K562 (cell line): ENCODE measurements around the gene SCN1B. TPM values are rescaled to one million over a fixed set of nuclear protein-coding genes. Genes with fewer than 3 reads are reported as not detected.

Experiments
- HDAC1 ChIP-seq, 2 experiments: fragments of 450-650 bp; IDR thresholded peaks; 2 replicates each; pipeline ENCODE4 v1.6.1; 2016 to 2017; ENCODE audit warnings: inconsistent platforms in 1 of 2, mild to moderate bottlenecking in 1 of 2, moderate library complexity in 1 of 2
- HDAC2 ChIP-seq: fragments of 450-650 bp; IDR thresholded peaks from 2 replicates; pipeline ENCODE4 v1.6.1; 2016; ENCODE audit warnings: mild to moderate bottlenecking
- HMGN3 ChIP-seq: IDR thresholded peaks from 2 replicates; pipeline ENCODE4 v1.6.1; 2011; ENCODE audit warnings: borderline replicate concordance, low read depth, mild to moderate bottlenecking, mixed read lengths, low read length; ENCODE audit not compliant: insufficient read length; ENCODE audit errors: extremely low read depth
- HNRNPL ChIP-seq: fragments of 200-400 bp; formaldehyde crosslinking; IDR thresholded peaks from 2 replicates; pipeline ENCODE4 v1.6.1; 2017; ENCODE audit warnings: low read depth, mild to moderate bottlenecking, low read length
- JUNB ChIP-seq: fragments of 450-650 bp; formaldehyde crosslinking; conservative IDR thresholded peaks from 2 replicates; pipeline ENCODE4 v1.4.0; 2020; ENCODE audit warnings: mild to moderate bottlenecking
- KAT7 ChIP-seq: sonication (generic); formaldehyde crosslinking; IDR thresholded peaks from 2 replicates; pipeline ENCODE4 v1.8.0; 2022; ENCODE audit warnings: missing genetic modification reagents, mild to moderate bottlenecking, borderline replicate concordance
- MBD2 ChIP-seq: sonication (generic); IDR thresholded peaks from 2 replicates; pipeline ENCODE4 v1.6.1; 2016; ENCODE audit warnings: low read depth, borderline replicate concordance
- PURB ChIP-seq: sonication (generic); formaldehyde crosslinking; IDR thresholded peaks from 2 replicates; pipeline ENCODE4 v1.9.0; 2021; ENCODE audit warnings: low read depth, mild to moderate bottlenecking, missing genetic modification reagents
- SMAD3 ChIP-seq: fragments of 450-650 bp; formaldehyde crosslinking; conservative IDR thresholded peaks from 2 replicates; pipeline ENCODE4 v1.4.0; 2020; ENCODE audit warnings: mild to moderate bottlenecking
- polyA plus RNA-seq, 8 experiments: library from polyadenylated mRNA; depleted of rRNA in 4 of 8; stranded (reverse) in 5 of 8; unstranded in 3 of 8; fragments of >200 nt; fragmentation: Nextera tagmentation in 2 of 8; fragmentation: Illumina TruSeq in 1 of 8; extraction: Ambion mirVana in 2 of 8; extraction: Trizol in 1 of 8; gene quantifications; 2 replicates each; pipeline versions ENCODE4 v1.2.1 to v1.2.3, GENCODE V29; 2011 to 2014; ENCODE audit warnings: inconsistent platforms in 1 of 8, missing spikeins in 1 of 8
- total RNA-seq, 7 experiments: library from RNA; depleted of rRNA in 6 of 7; stranded (reverse); fragments of >200 nt in 6 of 7; fragmentation: Illumina TruSeq in 2 of 7; extraction: Trizol in 2 of 7; gene quantifications; 2 replicates each; pipeline versions ENCODE4 v1.2.1 to v1.2.3, GENCODE V29; 2011 to 2021; ENCODE audit warnings: low replicate concordance in 1 of 7
- TF ChIP-seq, protein P1 (sequence below): IDR thresholded peaks from 2 replicates; pipeline ENCODE4 v1.6.1; 2016; ENCODE audit warnings: missing genetic modification characterization, missing compliant biosample characterization
- TF ChIP-seq, protein P2 (sequence below): sonication (generic); formaldehyde crosslinking; IDR thresholded peaks from 2 replicates; pipeline ENCODE4 v1.8.1; 2023; ENCODE audit warnings: mild to moderate bottlenecking, missing genetic modification reagents, moderate library complexity
- TF ChIP-seq, protein P3 (sequence below): sonication (generic); formaldehyde crosslinking; IDR thresholded peaks from 2 replicates; pipeline ENCODE4 v1.8.1; 2023; ENCODE audit warnings: mild to moderate bottlenecking, missing genetic modification reagents
- TF ChIP-seq, protein P4 (sequence below): fragments of 450-650 bp; IDR thresholded peaks from 2 replicates; pipeline ENCODE4 v1.6.1; 2018; ENCODE audit warnings: mild to moderate bottlenecking, low read depth; ENCODE audit not compliant: partially characterized antibody
- TF ChIP-seq, protein P5 (sequence below): fragments of 450-650 bp; IDR thresholded peaks from 2 replicates; pipeline ENCODE4 v1.6.1; 2017; ENCODE audit warnings: antibody characterized with exemption

The SCN1B gene
- total and polyA plus RNA-seq, 9 of the 15 experiments (the other 6 are each of a cell fraction or from before 2014, with no cell fraction given), result 0.03 to 2.5 (median 0.91) TPM

DNA sequence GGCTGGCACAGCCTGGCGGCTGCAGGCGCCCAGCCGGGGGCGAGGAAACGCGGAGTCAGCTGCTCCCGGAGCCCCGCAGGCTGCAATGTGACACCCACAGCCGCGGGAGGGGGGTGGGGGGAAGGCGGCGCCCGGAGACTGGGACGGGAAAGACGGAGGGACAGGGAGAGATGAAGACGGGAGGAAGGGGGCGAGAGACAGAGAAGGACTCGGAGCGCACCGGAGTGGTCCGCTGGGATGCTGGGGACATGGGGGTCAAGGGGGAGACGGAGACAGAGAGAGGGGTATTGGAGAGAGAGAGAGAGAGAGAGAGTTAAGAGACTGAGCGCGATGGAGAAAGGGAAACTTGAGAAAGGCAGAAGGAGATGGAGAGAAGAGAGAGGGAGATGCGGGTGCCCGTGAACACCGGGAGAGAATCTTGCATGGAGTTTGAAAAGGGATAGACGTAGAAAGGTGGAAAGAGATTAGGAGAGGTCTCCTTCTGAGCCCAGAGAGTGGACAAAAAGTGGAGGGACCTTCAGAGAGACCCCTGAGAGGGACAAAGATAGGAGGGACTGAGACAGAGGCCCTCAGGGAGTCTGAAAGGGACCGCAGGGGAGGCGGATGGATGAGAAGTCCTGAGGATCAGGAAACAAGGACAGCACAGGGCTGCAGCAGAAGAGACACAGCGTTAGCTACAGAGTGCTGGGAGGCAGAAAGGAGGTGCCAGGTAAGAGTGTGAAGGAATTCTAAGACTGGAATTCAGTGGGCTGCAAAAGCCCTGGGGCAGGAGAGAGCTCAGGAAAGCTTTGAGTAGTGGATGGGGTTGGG, 1.0 kb downstream of the SCN1B start (continued):
- TF ChIP-seq, protein P1, sequence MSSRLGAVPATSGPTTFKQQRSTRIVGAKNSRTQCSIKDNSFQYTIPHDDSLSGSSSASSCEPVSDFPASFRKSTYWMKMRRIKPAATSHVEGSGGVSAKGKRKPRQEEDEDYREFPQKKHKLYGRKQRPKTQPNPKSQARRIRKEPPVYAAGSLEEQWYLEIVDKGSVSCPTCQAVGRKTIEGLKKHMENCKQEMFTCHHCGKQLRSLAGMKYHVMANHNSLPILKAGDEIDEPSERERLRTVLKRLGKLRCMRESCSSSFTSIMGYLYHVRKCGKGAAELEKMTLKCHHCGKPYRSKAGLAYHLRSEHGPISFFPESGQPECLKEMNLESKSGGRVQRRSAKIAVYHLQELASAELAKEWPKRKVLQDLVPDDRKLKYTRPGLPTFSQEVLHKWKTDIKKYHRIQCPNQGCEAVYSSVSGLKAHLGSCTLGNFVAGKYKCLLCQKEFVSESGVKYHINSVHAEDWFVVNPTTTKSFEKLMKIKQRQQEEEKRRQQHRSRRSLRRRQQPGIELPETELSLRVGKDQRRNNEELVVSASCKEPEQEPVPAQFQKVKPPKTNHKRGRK, result peak; percentile 34; the same call in 1 of the 2 replicates
- TF ChIP-seq, protein P2, sequence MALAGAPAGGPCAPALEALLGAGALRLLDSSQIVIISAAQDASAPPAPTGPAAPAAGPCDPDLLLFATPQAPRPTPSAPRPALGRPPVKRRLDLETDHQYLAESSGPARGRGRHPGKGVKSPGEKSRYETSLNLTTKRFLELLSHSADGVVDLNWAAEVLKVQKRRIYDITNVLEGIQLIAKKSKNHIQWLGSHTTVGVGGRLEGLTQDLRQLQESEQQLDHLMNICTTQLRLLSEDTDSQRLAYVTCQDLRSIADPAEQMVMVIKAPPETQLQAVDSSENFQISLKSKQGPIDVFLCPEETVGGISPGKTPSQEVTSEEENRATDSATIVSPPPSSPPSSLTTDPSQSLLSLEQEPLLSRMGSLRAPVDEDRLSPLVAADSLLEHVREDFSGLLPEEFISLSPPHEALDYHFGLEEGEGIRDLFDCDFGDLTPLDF (CRISPR knock-in tag), result no peak
- TF ChIP-seq MBD2 (no peak), HDAC1 (IDR thresholded peaks at IDR 0.05) (peak in 1 of 2 experiments; percentile 44; a peak in 2 of 4 replicates), PURB (CRISPR knock-in tag) (no peak), HNRNPL (no peak), KAT7 (no peak), SMAD3 (no peak), HMGN3 (no peak), JUNB (CRISPR knock-in tag) (no peak), HDAC2 (0 out of 2 replicates have a peak, but pooled peaks have one; percentile 28)
- TF ChIP-seq, protein P3, sequence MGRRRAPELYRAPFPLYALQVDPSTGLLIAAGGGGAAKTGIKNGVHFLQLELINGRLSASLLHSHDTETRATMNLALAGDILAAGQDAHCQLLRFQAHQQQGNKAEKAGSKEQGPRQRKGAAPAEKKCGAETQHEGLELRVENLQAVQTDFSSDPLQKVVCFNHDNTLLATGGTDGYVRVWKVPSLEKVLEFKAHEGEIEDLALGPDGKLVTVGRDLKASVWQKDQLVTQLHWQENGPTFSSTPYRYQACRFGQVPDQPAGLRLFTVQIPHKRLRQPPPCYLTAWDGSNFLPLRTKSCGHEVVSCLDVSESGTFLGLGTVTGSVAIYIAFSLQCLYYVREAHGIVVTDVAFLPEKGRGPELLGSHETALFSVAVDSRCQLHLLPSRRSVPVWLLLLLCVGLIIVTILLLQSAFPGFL (CRISPR knock-in tag), result no peak
- TF ChIP-seq, protein P4, sequence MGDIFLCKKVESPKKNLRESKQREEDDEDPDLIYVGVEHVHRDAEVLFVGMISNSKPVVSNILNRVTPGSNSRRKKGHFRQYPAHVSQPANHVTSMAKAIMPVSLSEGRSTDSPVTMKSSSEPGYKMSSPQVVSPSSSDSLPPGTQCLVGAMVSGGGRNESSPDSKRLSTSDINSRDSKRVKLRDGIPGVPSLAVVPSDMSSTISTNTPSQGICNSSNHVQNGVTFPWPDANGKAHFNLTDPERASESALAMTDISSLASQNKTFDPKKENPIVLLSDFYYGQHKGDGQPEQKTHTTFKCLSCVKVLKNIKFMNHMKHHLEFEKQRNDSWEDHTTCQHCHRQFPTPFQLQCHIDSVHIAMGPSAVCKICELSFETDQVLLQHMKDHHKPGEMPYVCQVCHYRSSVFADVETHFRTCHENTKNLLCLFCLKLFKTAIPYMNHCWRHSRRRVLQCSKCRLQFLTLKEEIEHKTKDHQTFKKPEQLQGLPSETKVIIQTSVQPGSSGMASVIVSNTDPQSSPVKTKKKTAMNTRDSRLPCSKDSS, result no peak
- TF ChIP-seq, protein P5, sequence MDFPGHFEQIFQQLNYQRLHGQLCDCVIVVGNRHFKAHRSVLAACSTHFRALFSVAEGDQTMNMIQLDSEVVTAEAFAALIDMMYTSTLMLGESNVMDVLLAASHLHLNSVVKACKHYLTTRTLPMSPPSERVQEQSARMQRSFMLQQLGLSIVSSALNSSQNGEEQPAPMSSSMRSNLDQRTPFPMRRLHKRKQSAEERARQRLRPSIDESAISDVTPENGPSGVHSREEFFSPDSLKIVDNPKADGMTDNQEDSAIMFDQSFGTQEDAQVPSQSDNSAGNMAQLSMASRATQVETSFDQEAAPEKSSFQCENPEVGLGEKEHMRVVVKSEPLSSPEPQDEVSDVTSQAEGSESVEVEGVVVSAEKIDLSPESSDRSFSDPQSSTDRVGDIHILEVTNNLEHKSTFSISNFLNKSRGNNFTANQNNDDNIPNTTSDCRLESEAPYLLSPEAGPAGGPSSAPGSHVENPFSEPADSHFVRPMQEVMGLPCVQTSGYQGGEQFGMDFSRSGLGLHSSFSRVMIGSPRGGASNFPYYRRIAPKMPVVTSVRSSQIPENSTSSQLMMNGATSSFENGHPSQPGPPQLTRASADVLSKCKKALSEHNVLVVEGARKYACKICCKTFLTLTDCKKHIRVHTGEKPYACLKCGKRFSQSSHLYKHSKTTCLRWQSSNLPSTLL, result peak; percentile 49; the same call in 1 of the 2 replicates
- TF ChIP-seq, all 486 proteins: peak for 24
